Natural killer cell treated with Interleukin-12 subunit alpha and Interleukin-12 subunit beta and Interleukin-15 and Interleukin-18, amount 100 ng/mL, for 72 hours (primary cell): ENCODE data around the gene ZMYM1. TPM values are rescaled to one million over a fixed set of nuclear protein-coding genes. Genes with fewer than 3 reads are reported as not detected.

Experiments
- ATAC-seq, 2 donors: fragments of 150-1000 bp; cut with Tn5 transposase in 1 of 2; sonication (Bioruptor Pico), chemical (Tn5 transposase) in 1 of 2; 2 replicates each; pipeline ENCODE4 v1.10.0; 2021
- DNase-seq: peaks from one replicate; pipeline ENCODE4 v3.0.0; 2022; ENCODE audit warnings: low spot score
- H3K27ac Mint-ChIP-seq, 2 donors: 1 replicate in 1 of 2; 2 replicates in 1 of 2; pipeline ENCODE4 v1.8.0; 2022; ENCODE audit warnings: mixed read lengths in 2 of 2, mild to moderate bottlenecking in 1 of 2, moderate library complexity in 1 of 2
- H3K27me3 Mint-ChIP-seq, 2 donors: 1 replicate in 1 of 2; 2 replicates in 1 of 2; pipeline ENCODE4 v1.8.0; 2022; ENCODE audit warnings: mixed read lengths in 2 of 2
- H3K36me3 Mint-ChIP-seq: one replicate; pipeline ENCODE4 v1.8.0; 2022; ENCODE audit warnings: mixed read lengths
- H3K4me1 Mint-ChIP-seq, 2 donors: 1 replicate in 1 of 2; 2 replicates in 1 of 2; pipeline ENCODE4 v1.8.0; 2022; ENCODE audit warnings: low read depth in 2 of 2, mixed read lengths in 2 of 2, mild to moderate bottlenecking in 1 of 2
- H3K4me3 Mint-ChIP-seq: one replicate; pipeline ENCODE4 v1.8.0; 2022; ENCODE audit warnings: mixed read lengths
- H3K9me3 Mint-ChIP-seq: 2 replicates; pipeline ENCODE4 v1.8.0; 2022; ENCODE audit warnings: mixed read lengths
- total RNA-seq, 2 donors: library from RNA; stranded (reverse); gene quantifications; one replicate each; pipeline ENCODE4 v1.2.3, GENCODE V29; 2022

The ZMYM1 gene
- total RNA-seq: 1 to 10 TPM; 7.6 to 10.0 TPM

DNA sequence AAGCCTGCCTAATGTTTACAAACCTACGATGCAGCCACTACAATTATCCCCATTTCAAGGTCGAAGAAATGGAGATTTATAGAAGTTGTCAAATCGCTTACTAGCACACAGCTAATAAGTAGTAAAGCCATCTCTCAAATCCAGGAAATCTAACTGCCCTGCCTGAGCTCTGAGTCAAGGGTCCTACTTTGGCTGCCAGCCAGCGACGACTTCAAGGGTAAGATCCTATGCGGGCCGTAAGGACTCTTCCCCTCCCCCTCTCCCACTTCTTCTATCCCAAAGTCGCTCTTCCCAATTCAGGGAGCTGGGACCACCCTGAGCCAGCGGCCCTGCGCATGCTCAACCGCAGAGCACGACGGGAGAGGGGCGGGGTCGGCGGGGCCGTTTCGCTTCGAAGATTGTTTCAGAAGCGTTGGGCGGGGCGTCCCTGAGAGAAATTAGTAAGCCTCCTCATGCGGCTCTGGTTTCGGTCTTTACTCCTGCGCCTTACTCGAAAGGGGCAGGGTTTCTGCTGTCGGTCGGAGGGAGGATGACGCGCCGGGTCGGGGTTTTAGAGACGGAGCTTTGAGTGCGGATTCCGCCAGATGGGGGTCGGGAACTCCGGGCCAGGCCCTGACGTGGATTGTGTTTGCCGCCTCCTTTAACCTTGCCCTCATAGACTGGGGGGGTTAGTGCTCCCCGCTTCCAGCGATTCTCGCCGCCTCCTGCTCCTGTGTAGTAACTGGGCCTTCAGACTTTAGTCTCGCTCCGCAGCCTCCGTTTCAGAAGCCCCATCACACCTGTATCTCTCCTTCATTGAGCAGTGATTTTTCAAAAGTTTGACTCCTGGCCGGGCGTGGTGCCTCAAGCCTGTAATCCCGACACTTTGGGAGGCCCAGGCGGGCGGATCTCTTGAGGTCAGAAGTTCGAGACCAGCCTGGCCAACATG, at the start of gene ZMYM1:
TSS of gene ZMYM1 (plus strand) at position 383 of the 928 bp plus-strand sequence. CDS start 14,603 bp downstream, outside the sequence.
- ATAC-seq: peak; percentile 98 to 99
- no peaks in the 10 kb centered on the region for H3K9me3 Mint-ChIP-seq

DNA sequence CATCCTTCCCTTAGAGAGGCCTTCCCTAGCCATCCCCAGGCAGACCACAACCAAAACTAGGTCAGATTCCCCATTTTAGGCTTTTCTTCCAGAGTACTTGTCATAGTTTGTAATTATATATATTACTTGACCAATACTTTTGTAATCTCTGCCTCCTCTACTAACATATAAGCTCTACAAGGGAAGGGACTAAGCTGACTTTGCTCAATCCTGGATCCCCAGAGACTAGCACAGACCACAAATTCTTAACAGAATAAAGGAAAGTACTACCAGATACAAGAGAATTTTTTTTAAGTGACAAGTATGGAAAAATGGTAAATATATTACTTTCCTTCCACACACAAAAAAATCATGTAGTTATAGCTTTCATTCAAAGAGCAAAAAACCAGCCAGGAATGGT, 49.4 kb upstream of the ZMYM1 start:
- peak overlapping the region; percentile 95 for H3K4me3 Mint-ChIP-seq
- H3K27ac Mint-ChIP-seq: peak overlapping the region; percentile 86 to 87
- peaks cover 22% of the 10 kb centered on the region for H3K36me3 Mint-ChIP-seq
- H3K9me3 Mint-ChIP-seq: no peaks in the 10 kb centered on the region
- ATAC-seq: no peak
- H3K27me3 Mint-ChIP-seq: no peaks in the 10 kb centered on the region
- no peak for DNase-seq
- peaks cover 25 to 28% of the 10 kb centered on the region in 2 donors for H3K4me1 Mint-ChIP-seq

More for the DNA sequence above, at the start of gene ZMYM1:
- Mint-ChIP-seq H3K27me3 (peaks cover 0 to 6% of the 10 kb centered on the region in 2 donors), H3K36me3 (no peaks in the 10 kb centered on the region), H3K4me1 (peaks cover 26 to 30% of the 10 kb centered on the region in 2 donors), H3K4me3 (peak within 1 kb of the TSS; percentile 98), H3K27ac (peak within 1 kb of the TSS; percentile 100)
- DNase-seq: peak; percentile 95

DNA sequence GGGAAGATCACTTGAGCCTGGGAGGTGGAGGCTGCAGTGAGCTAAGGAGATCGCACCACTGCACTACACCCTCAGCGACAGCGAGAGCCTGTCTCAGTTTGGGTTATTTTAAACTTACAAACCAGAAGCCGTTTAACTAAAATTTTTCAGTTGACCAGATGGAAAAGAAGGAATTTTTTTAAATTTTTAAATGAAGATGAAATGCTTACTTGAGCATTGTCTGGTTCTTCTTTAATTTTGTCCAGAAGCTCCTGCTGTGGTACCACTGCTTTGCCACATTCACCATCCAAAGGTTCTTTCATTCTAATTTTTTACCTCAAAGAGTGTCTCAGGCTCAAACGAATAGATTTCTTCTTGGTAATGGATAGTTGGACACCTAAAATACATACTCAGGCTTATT, 48.8 kb upstream of the ZMYM1 start:
- Mint-ChIP-seq H3K36me3 (peaks cover 22% of the 10 kb centered on the region), H3K9me3 (no peaks in the 10 kb centered on the region), H3K4me1 (peaks cover 25 to 28% of the 10 kb centered on the region in 2 donors), H3K4me3 (peak overlapping the region; percentile 95), H3K27ac (peak overlapping the region; percentile 86 to 87), H3K27me3 (no peaks in the 10 kb centered on the region)
- ATAC-seq: no peak
- DNase-seq: no peak

DNA sequence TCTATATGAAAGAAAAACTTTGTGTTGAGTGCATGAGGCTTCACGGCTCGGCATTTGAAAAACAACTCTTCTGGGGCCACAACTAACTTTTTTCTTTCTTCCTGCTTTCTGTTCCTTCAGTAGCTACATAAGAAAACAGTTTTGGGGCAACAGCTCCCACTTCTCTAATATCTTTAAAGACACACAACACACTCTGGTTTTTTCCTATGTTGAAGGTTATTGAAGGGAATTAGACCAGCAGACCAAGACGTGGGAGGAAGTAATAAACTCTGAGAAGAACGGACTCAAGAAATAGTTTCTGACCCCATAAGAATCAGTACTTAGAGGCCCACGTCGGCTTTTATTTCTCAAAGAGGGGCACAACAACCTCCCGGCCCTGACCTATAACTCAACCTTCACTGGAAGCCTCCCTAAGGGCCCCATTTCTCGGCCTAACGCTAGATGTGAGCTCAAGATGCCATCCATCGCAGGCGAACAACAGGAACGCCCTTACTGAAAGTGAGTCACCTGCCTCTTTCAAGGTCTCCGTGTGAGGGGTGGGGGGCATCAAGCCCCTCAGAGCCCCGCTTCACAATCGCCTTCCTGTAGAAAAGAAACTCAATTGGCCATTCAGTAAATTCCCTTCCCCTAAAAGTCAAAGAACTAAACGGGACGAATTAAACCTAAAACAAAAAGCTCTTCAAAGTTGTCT, 48.3 kb upstream of the ZMYM1 start:
- Mint-ChIP-seq H3K4me1 (peaks cover 21 to 28% of the 10 kb centered on the region in 2 donors), H3K4me3 (peak overlapping the region; percentile 95), H3K36me3 (peaks cover 22% of the 10 kb centered on the region), H3K27me3 (no peaks in the 10 kb centered on the region), H3K27ac (peak overlapping the region; percentile 86 to 87), H3K9me3 (no peaks in the 10 kb centered on the region)
- ATAC-seq: peak; percentile 8 to 48
- no peak for DNase-seq

DNA sequence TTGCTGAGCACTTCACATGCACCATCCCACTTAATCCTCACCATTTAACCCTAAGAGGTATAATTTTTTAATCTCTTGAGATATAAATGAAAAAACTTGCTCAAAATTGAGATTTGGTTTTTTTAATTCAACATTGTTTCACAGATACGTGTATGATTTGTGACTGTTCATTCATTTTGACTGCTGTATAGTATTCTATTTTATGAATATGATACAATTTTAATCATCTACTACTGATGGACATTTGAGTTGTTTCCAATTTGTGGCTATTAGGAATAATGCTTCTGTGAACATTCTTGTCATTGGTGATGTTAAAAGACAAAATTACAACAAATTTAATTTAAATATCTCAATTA, 46.8 kb upstream of the ZMYM1 start:
- ATAC-seq (no peak), DNase-seq (no peak)
- Mint-ChIP-seq H3K27me3 (no peaks in the 10 kb centered on the region), H3K36me3 (peaks cover 12% of the 10 kb centered on the region), H3K4me1 (peaks cover 12 to 18% of the 10 kb centered on the region in 2 donors), H3K9me3 (no peaks in the 10 kb centered on the region), H3K27ac (no peak overlapping the region), H3K4me3 (peak overlapping the region; percentile 95)

DNA sequence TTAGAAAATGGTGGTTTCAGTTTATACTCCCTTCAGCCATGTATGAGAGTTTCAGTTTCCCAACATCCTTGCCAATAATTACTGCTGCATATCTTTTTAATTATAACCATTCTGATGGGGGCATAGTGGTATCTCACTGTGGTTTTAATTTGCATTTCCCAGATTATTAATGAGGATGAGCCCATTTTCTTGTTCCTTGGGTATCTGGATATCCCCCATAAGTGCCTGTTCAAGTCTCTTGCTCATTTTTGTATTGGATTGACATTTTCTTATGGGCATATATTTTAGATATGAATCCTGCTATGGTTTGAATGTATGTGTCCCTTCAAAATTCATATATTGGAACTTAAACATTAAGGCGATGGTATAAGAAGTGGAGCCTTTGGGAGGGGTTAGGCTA, 45.8 kb upstream of the ZMYM1 start:
- Mint-ChIP-seq H3K36me3 (peaks cover 9% of the 10 kb centered on the region), H3K4me1 (peaks cover 9 to 14% of the 10 kb centered on the region in 2 donors), H3K4me3 (no peak overlapping the region), H3K27ac (no peak overlapping the region), H3K27me3 (no peaks in the 10 kb centered on the region), H3K9me3 (no peaks in the 10 kb centered on the region)
- ATAC-seq (no peak), DNase-seq (no peak)

DNA sequence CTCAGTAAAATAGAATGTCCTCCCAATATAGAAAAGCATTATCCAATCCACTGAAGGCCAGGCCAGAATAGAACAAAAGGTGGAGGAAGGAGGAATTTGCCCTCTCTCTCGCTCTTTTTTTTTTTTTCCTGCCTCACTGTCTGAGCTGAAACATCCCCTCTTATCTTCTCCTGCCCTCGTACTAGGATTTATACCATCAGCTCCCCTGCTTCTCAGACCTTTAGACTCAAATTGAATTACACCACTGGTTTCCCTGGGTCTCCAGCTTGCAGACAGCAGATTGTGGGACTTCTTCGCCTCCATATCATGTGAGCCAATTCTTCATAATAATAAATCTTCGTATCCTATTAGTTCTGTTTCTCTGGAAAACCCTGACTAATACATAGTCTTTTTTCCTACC, 42.6 kb upstream of the ZMYM1 start:
- Mint-ChIP-seq H3K9me3 (no peaks in the 10 kb centered on the region), H3K27ac (no peak overlapping the region), H3K27me3 (peaks cover 0 to 5% of the 10 kb centered on the region in 2 donors), H3K36me3 (peaks cover 4% of the 10 kb centered on the region), H3K4me1 (no peaks in the 10 kb centered on the region), H3K4me3 (no peak overlapping the region)
- DNase-seq (no peak), ATAC-seq (no peak)

DNA sequence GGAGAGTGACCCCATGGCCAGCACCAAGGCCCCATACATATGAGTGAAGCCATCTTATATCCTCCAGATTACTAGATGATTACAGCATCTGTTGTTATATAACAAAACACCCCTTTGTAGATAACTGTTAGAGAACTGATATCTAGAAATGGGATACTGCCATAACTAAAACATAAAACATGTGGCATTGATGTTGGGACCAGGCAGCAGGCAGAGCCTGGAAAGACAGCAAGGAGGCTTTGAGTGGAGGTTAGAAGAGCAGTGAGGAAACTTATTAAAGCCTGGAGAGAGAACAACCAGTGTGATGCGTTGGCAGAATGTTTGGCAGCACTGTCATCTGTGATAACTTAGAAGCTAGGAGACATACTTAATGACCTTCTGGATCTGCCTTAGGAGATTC, 42.0 kb upstream of the ZMYM1 start:
- DNase-seq (no peak), ATAC-seq (no peak)
- Mint-ChIP-seq H3K27ac (no peak overlapping the region), H3K27me3 (peaks cover 0 to 7% of the 10 kb centered on the region in 2 donors), H3K4me1 (no peaks in the 10 kb centered on the region), H3K9me3 (no peaks in the 10 kb centered on the region), H3K4me3 (no peak overlapping the region), H3K36me3 (no peaks in the 10 kb centered on the region)

DNA sequence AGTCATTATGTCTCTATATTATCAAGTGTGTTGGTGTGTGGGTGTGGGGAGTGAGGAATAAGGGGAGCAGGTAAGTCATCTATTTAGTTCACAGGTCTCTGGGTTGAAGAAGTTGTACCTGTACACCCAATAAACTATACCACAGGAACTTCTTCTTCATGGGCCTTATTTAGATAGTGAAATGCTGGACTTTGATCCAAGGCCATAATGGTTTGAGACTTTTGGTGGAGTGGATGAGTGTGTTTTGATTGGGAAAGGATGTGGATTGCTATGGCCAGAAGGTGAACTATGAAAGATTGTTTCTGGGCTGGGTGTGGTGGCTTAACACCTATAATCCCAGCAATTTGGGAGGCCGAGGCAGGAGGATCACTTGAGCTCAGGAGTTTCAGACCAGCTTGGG, 40.5 kb upstream of the ZMYM1 start:
- Mint-ChIP-seq H3K27ac (no peak overlapping the region), H3K9me3 (no peaks in the 10 kb centered on the region), H3K36me3 (no peaks in the 10 kb centered on the region), H3K27me3 (peaks cover 0 to 7% of the 10 kb centered on the region in 2 donors), H3K4me1 (no peaks in the 10 kb centered on the region), H3K4me3 (no peak overlapping the region)
- no peak for ATAC-seq
- DNase-seq: no peak

DNA sequence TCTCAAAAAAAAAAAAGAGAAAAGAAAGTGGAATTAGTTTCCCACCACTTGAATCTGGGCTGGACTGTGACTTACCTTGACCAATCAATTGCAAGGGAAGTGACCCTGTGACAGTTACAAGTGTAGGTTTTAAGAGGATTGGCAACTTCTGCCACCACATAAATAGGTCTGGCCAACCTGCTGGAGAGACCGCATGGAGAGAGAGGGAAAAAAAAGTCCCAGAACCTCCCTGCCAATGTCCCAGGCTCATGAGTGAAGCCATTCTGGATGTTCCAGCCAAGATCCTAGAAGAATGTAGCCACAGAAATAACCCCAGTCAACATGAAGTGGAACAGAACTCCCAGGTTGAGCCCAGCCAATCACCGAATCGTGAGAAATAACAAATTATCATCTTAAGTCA, 35.7 kb upstream of the ZMYM1 start:
- ATAC-seq: no peak
- H3K4me1 Mint-ChIP-seq: peaks cover 0 to 6% of the 10 kb centered on the region in 2 donors
- H3K4me3 Mint-ChIP-seq: no peak overlapping the region

DNA sequence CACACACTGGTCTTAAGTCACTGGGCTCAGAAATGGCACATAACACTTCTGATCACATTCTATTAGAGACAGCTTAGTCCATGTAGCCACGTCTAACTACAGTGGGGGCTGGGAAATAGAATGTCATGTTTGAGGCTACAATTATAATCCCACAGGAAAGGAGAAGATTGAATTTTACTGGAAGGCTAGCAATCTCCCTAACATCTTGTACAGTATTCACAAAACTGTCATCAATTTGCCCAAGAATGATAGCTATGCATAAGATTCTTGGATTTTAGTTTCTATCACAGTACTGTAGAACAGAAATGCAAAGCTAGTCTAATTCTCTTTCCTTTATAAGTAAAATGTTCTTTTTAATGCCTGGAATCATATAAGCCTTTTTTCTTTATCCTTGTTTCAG, 34.8 kb upstream of the ZMYM1 start:
- Mint-ChIP-seq H3K27ac (no peak overlapping the region), H3K4me3 (no peak overlapping the region), H3K27me3 (peaks cover 0 to 4% of the 10 kb centered on the region in 2 donors), H3K9me3 (no peaks in the 10 kb centered on the region), H3K4me1 (peaks cover 0 to 6% of the 10 kb centered on the region in 2 donors), H3K36me3 (no peaks in the 10 kb centered on the region)
- ATAC-seq (no peak), DNase-seq (no peak)

More for the DNA sequence above, 35.7 kb upstream of the ZMYM1 start:
- Mint-ChIP-seq H3K9me3 (no peaks in the 10 kb centered on the region), H3K27me3 (peaks cover 0 to 7% of the 10 kb centered on the region in 2 donors), H3K27ac (no peak overlapping the region), H3K36me3 (no peaks in the 10 kb centered on the region)
- DNase-seq: no peak

DNA sequence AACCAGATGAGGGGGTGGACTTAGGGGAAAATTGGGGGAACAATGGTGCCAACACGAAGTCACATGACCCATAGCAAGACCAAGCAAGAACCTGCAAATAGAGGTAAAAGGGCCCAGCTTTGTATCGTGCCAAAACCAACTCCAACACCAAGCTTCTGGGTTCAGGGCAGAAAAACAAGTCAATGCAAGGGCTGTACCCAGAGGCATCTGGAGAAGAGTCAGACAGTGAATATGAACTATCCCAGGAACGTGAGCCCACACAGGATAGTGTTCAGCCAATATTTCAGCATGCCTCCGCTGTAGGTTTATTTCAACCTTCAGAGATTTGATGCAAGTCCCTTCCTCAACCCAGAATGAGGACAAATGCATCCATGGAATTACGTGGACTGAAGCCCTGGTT, 32.5 kb upstream of the ZMYM1 start:
- Mint-ChIP-seq H3K27ac (no peak overlapping the region), H3K27me3 (peaks cover 7 to 9% of the 10 kb centered on the region in 2 donors)

DNA sequence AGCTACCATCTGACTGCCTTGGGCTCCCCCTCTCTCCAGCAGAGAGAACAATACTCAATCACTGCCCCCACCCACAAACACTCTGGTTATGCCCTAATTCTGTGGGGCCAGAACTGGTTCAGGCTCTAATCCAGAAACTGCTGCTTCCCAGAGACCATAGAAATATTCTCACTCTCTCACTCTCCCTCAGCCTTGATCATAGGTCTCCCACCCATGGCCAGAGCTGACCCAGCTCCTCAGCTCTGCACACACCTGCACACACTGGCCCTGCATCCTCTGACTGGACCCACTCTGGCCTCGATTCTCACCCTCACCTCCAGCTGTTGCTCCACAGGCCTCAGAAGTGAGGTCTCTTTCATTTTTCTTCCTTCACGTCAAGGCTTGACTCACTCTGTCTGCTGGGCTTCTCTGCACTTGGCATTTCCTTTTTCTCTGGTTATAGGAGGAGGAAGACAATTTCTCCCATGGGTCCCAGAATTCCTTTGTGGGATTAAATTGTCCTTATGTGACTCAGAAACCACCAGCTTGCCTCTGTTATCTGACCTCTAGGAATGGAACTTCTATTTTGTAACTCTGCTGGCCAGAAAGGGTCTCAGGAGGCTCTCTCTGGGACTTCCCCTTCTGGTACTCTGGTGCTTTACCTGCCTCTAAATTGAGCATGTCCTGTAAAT, 31.9 kb upstream of the ZMYM1 start:
- ATAC-seq (peak; percentile 20 to 36), DNase-seq (no peak)
- H3K9me3 Mint-ChIP-seq: no peaks in the 10 kb centered on the region
- H3K27ac Mint-ChIP-seq: no peak overlapping the region
- H3K4me3 Mint-ChIP-seq: no peak overlapping the region
- H3K27me3 Mint-ChIP-seq: peaks cover 7 to 9% of the 10 kb centered on the region in 2 donors
- peaks cover 0 to 6% of the 10 kb centered on the region in 2 donors for H3K4me1 Mint-ChIP-seq
- no peaks in the 10 kb centered on the region for H3K36me3 Mint-ChIP-seq

More for the DNA sequence above, 32.5 kb upstream of the ZMYM1 start:
- H3K9me3 Mint-ChIP-seq: no peaks in the 10 kb centered on the region
- H3K36me3 Mint-ChIP-seq: no peaks in the 10 kb centered on the region
- H3K4me3 Mint-ChIP-seq: no peak overlapping the region
- ATAC-seq (no peak), DNase-seq (no peak)
- peaks cover 0 to 6% of the 10 kb centered on the region in 2 donors for H3K4me1 Mint-ChIP-seq
